Karpas-422 (cell line): ENCODE measurements around the gene CD72. TPM values are rescaled to one million over a fixed set of nuclear protein-coding genes. Genes with fewer than 3 reads are reported as not detected.
A peak's percentile ranks its signal among the peaks of the same experiment; 100 is the strongest.

Source experiments
- DNase-seq: peaks from one replicate; pipeline ENCODE4 v3.0.0-alpha.2; 2015
- H2AFZ ChIP-seq: fragments of 200-600 bp; sonication (generic); 2 replicates; pipeline ENCODE4 v1.6.1; 2014; ENCODE audit warnings: antibody characterized with exemption, low read length, mixed read lengths
- H3K27ac ChIP-seq: fragments of 200-600 bp; sonication (generic); 2 replicates; pipeline ENCODE4 v1.5.1; 2014; ENCODE audit warnings: mild to moderate bottlenecking, low read length, moderate library complexity
- H3K27me3 ChIP-seq: fragments of 200-600 bp; sonication (generic); 2 replicates; pipeline ENCODE4 v1.6.1; 2014; ENCODE audit warnings: low read length, mixed read lengths
- H3K36me3 ChIP-seq: fragments of 200-600 bp; sonication (generic); 2 replicates; pipeline ENCODE4 v1.6.1; 2014; ENCODE audit warnings: low read length, mixed read lengths; ENCODE audit not compliant: insufficient read depth
- H3K4me1 ChIP-seq: fragments of 200-600 bp; sonication (generic); 2 replicates; pipeline ENCODE4 v1.6.1; 2014; ENCODE audit warnings: mild to moderate bottlenecking, low read length, mixed read lengths
- H3K4me2 ChIP-seq: fragments of 200-600 bp; sonication (generic); 2 replicates; pipeline ENCODE4 v1.6.1; 2014; ENCODE audit warnings: low read length, low read depth, mild to moderate bottlenecking; ENCODE audit not compliant: poor library complexity, severe bottlenecking
- H3K4me3 ChIP-seq: fragments of 200-600 bp; sonication (generic); 2 replicates; pipeline ENCODE4 v1.5.1; 2014; ENCODE audit warnings: mild to moderate bottlenecking, antibody characterized with exemption, low read length, mixed read lengths
- H3K79me2 ChIP-seq: fragments of 200-600 bp; sonication (generic); 2 replicates; pipeline ENCODE4 v1.6.1; 2014; ENCODE audit warnings: mild to moderate bottlenecking, low read length, mixed read lengths
- H3K9ac ChIP-seq: fragments of 200-600 bp; sonication (generic); 2 replicates; pipeline ENCODE4 v1.6.0; 2014; ENCODE audit warnings: low read length
- H3K9me2 ChIP-seq: fragments of 200-600 bp; sonication (generic), shearing (Covaris generic); replicated peaks from 2 replicates; pipeline ENCODE4 v1.6.0; 2014; ENCODE audit warnings: mild to moderate bottlenecking, low read length, moderate library complexity; ENCODE audit not compliant: insufficient read depth
- H3K9me3 ChIP-seq: fragments of 300-700, 200-600 bp; sonication (generic); 2 replicates; pipeline ENCODE4 v1.6.1; 2014; ENCODE audit warnings: low read length, mixed read lengths
- H4K20me1 ChIP-seq: fragments of 200-600 bp; sonication (generic); 2 replicates; pipeline ENCODE4 v1.6.1; 2014; ENCODE audit warnings: mild to moderate bottlenecking, antibody characterized with exemption, low read length, low read depth; ENCODE audit not compliant: insufficient read depth
- total RNA-seq: library from RNA; depleted of rRNA; stranded (reverse); fragments of >200 nt; shearing (Covaris generic); gene quantifications from 2 replicates; pipeline ENCODE4 v1.2.3, GENCODE V29; 2014; ENCODE audit warnings: low replicate concordance

CD72 gene
- total RNA-seq, 1 experiment from 2014 or later = 7.8 TPM

DNA sequence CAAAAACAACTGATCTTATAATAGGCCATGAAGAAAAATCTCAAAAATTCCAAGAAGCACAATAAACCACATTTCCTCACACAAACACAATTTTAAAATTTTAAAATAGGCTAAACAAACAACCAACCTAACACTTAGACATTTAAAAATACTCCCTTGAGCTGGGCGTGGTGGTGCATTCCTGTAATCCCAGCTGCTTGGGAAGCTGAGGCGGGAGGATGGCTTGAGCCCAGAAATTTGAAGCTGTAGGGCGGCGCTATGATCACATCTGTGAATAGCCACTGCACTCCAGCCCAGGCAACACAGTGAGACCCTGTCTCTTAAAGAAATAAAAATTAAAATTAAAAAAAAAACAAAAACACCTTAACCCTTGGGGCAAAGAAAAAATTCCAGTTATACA, 50.0 kb downstream of the CD72 start:
- Histone ChIP-seq H3K9ac (no peak overlapping the region), H3K4me3 (no peak overlapping the region), H3K27ac (no peak overlapping the region), H3K36me3 (no peaks in the 10 kb centered on the region), H4K20me1 (no peaks in the 10 kb centered on the region), H3K4me1 (no peaks in the 10 kb centered on the region), H3K79me2 (no peaks in the 10 kb centered on the region), H3K27me3 (no peaks in the 10 kb centered on the region), H2AFZ (no peak overlapping the region), H3K9me2 (no peaks in the 10 kb centered on the region), H3K4me2 (no peak overlapping the region), H3K9me3 (no peaks in the 10 kb centered on the region)
- DNase-seq = peak; percentile 6

DNA sequence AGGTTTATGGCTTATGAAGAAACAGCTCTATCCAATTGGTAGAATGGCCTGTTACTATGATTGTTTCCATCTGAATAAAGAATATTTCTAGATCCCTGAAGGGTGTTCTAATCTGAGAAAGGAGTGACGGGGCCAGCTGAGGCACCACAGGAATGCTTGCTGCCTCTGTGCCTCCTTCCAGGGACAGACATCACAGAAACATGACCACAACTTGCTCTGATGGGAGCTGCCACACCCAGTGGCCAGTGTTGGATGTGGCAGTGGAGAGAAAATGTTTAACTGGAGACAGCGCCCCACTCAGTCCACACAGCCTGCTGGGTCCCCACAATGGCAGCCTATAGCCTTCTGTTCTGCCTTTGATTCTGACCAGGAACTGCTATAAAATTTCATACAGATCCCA, 51.8 kb downstream of the CD72 start:
- Histone ChIP-seq H3K9ac (no peak overlapping the region), H3K36me3 (no peaks in the 10 kb centered on the region), H2AFZ (no peak overlapping the region), H3K27me3 (no peaks in the 10 kb centered on the region), H4K20me1 (no peaks in the 10 kb centered on the region), H3K79me2 (no peaks in the 10 kb centered on the region), H3K27ac (no peak overlapping the region), H3K4me2 (no peak overlapping the region), H3K9me3 (no peaks in the 10 kb centered on the region), H3K9me2 (no peaks in the 10 kb centered on the region), H3K4me3 (no peak overlapping the region), H3K4me1 (no peaks in the 10 kb centered on the region)
- no peak for DNase-seq

DNA sequence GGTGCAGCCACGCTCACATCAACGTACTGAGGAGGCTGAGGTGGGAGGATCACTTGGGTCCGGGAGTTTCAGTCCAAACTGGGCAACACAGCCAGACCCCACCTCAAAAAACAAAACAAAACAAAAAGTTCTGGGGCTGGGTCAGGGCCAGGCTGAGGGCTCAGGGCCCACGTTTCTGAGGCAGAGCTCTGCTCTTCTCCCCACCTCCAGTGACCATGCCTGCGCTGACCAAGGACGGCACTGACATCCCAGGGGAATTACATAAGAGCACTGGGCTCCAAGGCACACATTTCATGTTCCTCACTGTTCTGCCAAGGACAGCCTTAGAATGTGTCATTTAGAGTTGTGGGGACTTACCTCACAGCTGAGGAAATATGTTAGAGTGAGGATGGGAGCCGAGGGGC, 53.6 kb downstream of the CD72 start:
- no peaks in the 10 kb centered on the region for H3K79me2 ChIP-seq
- H3K27ac ChIP-seq = no peak overlapping the region
- no peak overlapping the region for H2AFZ ChIP-seq
- no peak overlapping the region for H3K4me2 ChIP-seq
- DNase-seq = no peak
- H3K27me3 ChIP-seq = no peaks in the 10 kb centered on the region
- no peak overlapping the region for H3K4me3 ChIP-seq
- no peaks in the 10 kb centered on the region for H3K36me3 ChIP-seq
- H4K20me1 ChIP-seq = no peaks in the 10 kb centered on the region
- H3K9me3 ChIP-seq = no peaks in the 10 kb centered on the region
- H3K4me1 ChIP-seq = no peaks in the 10 kb centered on the region
- no peak overlapping the region for H3K9ac ChIP-seq
- H3K9me2 ChIP-seq = no peaks in the 10 kb centered on the region

DNA sequence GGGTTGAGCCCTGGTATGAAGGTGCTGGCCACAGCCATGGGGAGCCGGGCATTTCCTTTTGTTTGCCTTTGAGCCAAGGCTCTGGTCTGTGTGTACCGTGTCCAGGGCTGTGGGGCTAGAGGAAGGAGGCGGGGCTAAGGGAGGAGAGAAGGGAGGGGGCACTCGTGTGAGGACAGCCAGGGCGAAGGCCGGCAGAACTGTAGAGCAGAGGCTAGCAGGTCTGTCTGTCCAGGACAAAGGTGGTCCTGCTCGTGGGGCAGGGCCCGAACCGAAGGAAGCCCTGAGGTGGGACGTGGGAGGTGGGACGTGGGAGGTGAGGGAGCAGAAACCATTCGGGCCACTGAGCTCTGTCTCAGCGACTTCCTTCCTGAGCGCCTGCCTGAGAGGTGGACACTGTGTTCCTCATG, 54.4 kb downstream of the CD72 start:
- H3K36me3 ChIP-seq = no peaks in the 10 kb centered on the region
- no peaks in the 10 kb centered on the region for H3K9me3 ChIP-seq
- no peak overlapping the region for H3K27ac ChIP-seq
- H3K9me2 ChIP-seq = no peaks in the 10 kb centered on the region
- no peaks in the 10 kb centered on the region for H3K4me1 ChIP-seq
- H2AFZ ChIP-seq = no peak overlapping the region
- H3K4me3 ChIP-seq = no peak overlapping the region
- no peak overlapping the region for H3K4me2 ChIP-seq
- no peaks in the 10 kb centered on the region for H3K27me3 ChIP-seq
- no peak for DNase-seq
- no peaks in the 10 kb centered on the region for H4K20me1 ChIP-seq
- H3K79me2 ChIP-seq = no peaks in the 10 kb centered on the region
- H3K9ac ChIP-seq = no peak overlapping the region

DNA sequence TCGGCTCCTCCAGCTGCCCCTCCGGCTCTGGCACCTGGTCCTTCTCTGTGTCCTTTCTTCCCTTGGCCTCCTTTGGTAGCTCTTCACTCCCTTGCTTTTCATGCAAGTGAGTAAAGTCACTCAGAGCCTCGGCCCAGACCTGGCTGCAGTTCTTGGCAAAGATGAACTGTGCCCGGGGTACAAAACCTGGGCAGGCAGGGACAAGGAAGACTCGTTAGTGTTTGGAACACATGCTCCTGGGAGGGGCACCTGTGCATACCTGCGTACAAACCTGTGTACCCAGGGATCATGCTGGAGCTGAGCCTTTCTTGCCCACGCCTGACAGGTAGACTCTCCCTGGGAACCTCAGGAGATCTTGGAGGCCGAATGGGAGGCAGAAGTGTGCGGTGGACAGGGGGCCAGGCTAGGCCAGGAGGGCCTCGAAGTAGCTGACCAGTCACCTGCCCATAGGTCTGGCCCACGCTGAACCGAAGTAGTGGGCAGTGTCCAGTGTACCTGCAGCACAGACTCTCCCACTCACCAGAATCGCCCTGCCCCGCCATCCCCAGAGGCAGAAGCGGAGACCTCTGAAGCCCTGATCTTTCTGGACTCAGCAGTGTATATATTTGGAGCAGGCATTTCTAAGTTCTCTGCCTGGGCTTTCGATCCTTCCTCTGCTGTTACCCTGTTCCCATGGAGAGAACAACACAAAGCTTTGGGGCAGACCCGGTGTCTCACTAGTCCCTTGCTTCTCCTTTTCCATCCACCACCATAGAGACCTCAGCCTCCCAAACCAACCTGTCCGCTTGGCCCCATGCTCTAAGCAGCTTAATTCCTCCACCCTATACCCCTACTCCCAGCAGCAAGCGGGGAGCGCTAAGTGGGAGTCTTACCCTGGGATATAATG, 55.1 kb downstream of the CD72 start:
- Histone ChIP-seq H3K4me1 (no peaks in the 10 kb centered on the region), H3K36me3 (no peaks in the 10 kb centered on the region), H3K79me2 (no peaks in the 10 kb centered on the region), H3K27ac (no peak overlapping the region), H3K4me3 (no peak overlapping the region), H4K20me1 (no peaks in the 10 kb centered on the region), H3K9me2 (no peaks in the 10 kb centered on the region), H2AFZ (no peak overlapping the region), H3K9me3 (no peaks in the 10 kb centered on the region), H3K4me2 (no peak overlapping the region), H3K9ac (no peak overlapping the region), H3K27me3 (no peaks in the 10 kb centered on the region)
- no peak for DNase-seq

DNA sequence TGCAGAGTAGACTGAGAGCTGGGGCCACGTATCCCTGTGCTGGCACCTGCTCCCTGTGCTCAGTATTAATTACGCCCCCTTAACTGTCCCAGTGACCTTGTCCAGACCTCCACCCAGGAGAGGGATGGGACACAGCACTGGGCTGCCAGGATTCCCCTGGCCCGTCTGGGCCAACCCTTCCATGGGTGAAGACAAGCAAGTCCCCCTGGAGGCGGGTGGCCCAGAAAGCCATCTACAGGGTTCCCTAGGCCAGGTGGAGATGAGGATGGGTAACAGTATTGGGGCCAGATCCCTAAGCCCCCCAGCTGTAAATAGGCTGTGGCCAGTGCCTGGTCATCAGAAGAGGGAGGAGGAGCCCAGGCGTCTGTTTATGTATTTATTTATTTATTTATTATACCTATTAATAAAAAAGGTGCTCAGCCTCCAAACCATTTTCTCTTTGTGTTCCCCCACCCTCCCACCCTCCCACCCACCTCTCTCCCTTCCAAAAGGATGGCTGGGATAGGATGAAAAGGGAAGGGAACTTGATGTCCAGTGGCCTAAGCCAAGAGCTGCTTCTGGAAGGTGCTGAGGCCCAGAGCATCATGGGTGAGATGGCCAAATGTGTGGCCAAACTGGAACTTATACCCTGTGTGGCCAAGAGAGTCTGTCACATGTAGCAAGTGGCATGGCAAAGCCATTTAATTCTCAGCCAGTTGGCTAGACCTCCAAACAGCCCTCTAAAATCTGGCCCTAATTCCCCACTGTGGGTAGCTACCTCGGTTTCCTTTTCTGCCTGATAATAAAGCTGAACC, 56.5 kb downstream of the CD72 start:
- Histone ChIP-seq H3K9me3 (no peaks in the 10 kb centered on the region), H3K9ac (no peak overlapping the region), H3K27ac (no peak overlapping the region), H2AFZ (no peak overlapping the region), H3K9me2 (no peaks in the 10 kb centered on the region), H3K4me2 (no peak overlapping the region), H4K20me1 (no peaks in the 10 kb centered on the region), H3K36me3 (no peaks in the 10 kb centered on the region), H3K79me2 (no peaks in the 10 kb centered on the region), H3K4me1 (no peaks in the 10 kb centered on the region), H3K4me3 (no peak overlapping the region), H3K27me3 (no peaks in the 10 kb centered on the region)
- DNase-seq = no peak

DNA sequence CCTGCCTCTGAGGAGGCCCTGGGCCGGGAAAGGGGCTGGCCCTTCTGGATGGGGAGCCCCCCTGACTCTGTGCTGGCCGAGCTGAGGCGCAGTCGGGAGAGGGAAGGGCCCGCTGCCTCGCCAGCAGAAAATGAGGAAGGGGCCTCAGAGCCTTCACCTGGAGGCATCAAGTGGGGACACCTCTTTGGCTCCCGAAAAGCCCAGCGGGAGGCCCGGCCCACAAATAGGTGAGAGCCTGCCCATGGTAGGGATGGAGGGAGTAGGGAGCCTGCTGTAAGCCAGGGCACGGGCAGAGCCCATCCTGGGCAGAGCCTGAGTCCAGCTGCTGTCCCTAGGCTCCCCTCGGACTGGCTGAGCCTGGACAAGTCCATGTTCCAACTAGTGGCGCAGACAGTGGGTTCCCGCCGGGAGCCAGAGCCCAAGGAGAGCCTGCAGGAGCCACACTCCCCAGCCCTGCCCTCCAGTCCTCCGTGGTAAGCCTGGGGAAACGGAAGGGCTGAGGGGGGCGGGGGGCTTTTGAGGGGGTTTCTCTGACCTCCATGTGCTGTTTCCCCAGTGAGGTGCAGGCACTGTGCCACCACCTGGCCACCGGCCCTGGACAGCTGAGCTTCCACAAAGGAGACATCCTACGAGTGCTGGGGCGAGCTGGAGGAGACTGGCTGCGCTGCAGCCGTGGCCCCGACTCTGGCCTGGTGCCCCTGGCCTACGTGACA, 57.4 kb downstream of the CD72 start:
- no peak overlapping the region for H3K9ac ChIP-seq
- H3K27ac ChIP-seq = no peak overlapping the region
- H3K4me1 ChIP-seq = no peaks in the 10 kb centered on the region
- H3K79me2 ChIP-seq = no peaks in the 10 kb centered on the region
- H2AFZ ChIP-seq = no peak overlapping the region
- H3K27me3 ChIP-seq = no peaks in the 10 kb centered on the region
- H3K9me2 ChIP-seq = no peaks in the 10 kb centered on the region
- no peaks in the 10 kb centered on the region for H3K36me3 ChIP-seq
- no peaks in the 10 kb centered on the region for H4K20me1 ChIP-seq
- H3K4me2 ChIP-seq = no peak overlapping the region
- no peak for DNase-seq
- H3K4me3 ChIP-seq = no peak overlapping the region
- no peaks in the 10 kb centered on the region for H3K9me3 ChIP-seq
